ENCODE measurements around the gene STK38. TPM values are rescaled to one million over a fixed set of nuclear protein-coding genes. Genes with fewer than 3 reads are reported as not detected.
A peak's percentile ranks its signal among the peaks of the same experiment; 100 is the strongest.

STK38 gene
- total and polyA plus RNA-seq, 2 of the 8 experiments (the other 6 are each of a cell fraction or from before 2014, with no cell fraction given) = 8.1 to 19.8 TPM

- TF ChIP-seq RBBP5 (IDR thresholded peaks at IDR 0.05; ENCODE audit: borderline replicate concordance, low read depth, low read length) (no peak), RAD21 (IDR thresholded peaks at IDR 0.05 in 1 of 2, conservative IDR thresholded peaks at IDR 0.05 in 1 of 2; ENCODE audit: low read depth in 2 of 2, low read length in 2 of 2) (no peak), TAF7 (optimal IDR thresholded peaks at IDR 0.05; ENCODE audit: borderline replicate concordance, low read depth, low read length) (no peak), CHD1 (IDR thresholded peaks at IDR 0.05; ENCODE audit: low read depth, low read length) (peak; percentile 43; the same call in 1 of the 2 replicates), ATF2 (IDR thresholded peaks at IDR 0.05; ENCODE audit: low read length) (no peak), SIN3A (conservative IDR thresholded peaks at IDR 0.05 in 1 of 2, IDR thresholded peaks at IDR 0.05 in 1 of 2; ENCODE audit: low read depth in 1 of 2, low read length in 2 of 2) (no peak), YY1 (IDR thresholded peaks at IDR 0.05; ENCODE audit: low read depth, low read length) (no peak), SUZ12 (IDR thresholded peaks at IDR 0.05; ENCODE audit: low read length) (no peak)
- Histone ChIP-seq H3K18ac (ENCODE audit: extremely low read depth, low read length) (no peak overlapping the region), H3K14ac (ENCODE audit: insufficient read length) (no peak overlapping the region), H3K9ac (replicated peaks in 1 of 4; ENCODE audit: extremely low read depth in 1 of 4, low read depth in 3 of 4, low read length in 3 of 4) (peak overlapping the region; percentile 58 to 99 (median 84); a peak in 6 of 7 replicates), H3K27me3 (replicated peaks in 1 of 4; ENCODE audit: control insufficient read depth in 3 of 4, extremely low read depth in 1 of 4, insufficient read depth in 3 of 4, low read length in 3 of 4) (no peaks in the 10 kb centered on the region), H3K36me3 (ENCODE audit: control insufficient read depth in 2 of 4, insufficient read depth in 4 of 4, low read length in 3 of 4) (peaks cover 40 to 65% (median 45%) of the 10 kb centered on the region in 4 experiments), H3K79me1 (ENCODE audit: low read depth, low read length) (no peaks in the 10 kb centered on the region), H2BK20ac (ENCODE audit: low read length) (no peak overlapping the region), H2BK120ac (replicated peaks; ENCODE audit: low read depth, low read length) (no peak overlapping the region), H3K4ac (replicated peaks; ENCODE audit: insufficient read length, low read depth, low read length) (no peak overlapping the region), H2AK5ac (ENCODE audit: low read depth, low read length) (no peak overlapping the region), H4K5ac (ENCODE audit: insufficient read length, low read depth, low read length) (no peak overlapping the region), H3K27ac (ENCODE audit: low read depth, low read length) (no peak overlapping the region), H3K79me2 (ENCODE audit: control insufficient read depth in 1 of 2, insufficient read depth in 2 of 2, low read length in 2 of 2) (peaks cover 63 to 72% of the 10 kb centered on the region in 2 experiments), H3K9me3 (ENCODE audit: insufficient read depth in 2 of 2, low read depth in 1 of 2, low read length in 1 of 2) (no peaks in the 10 kb centered on the region), H3K4me1 (replicated peaks in 1 of 4; ENCODE audit: control insufficient read depth in 3 of 4, insufficient read depth in 4 of 4, low read length in 3 of 4) (peaks cover 0 to 3% (median 1%) of the 10 kb centered on the region in 4 experiments; a peak in 3 of 7 replicates), H3K4me3 (ENCODE audit: extremely low read depth in 1 of 4, insufficient read depth in 2 of 4, low read depth in 3 of 4, low read length in 4 of 4) (peak overlapping the region; percentile 93 to 100 (median 96)), H3K4me2 (ENCODE audit: insufficient read depth in 1 of 2, low read depth in 2 of 2, low read length in 2 of 2) (peak overlapping the region; percentile 69 to 79), H3K23me2 (ENCODE audit: low read depth, low read length) (peaks cover 4% of the 10 kb centered on the region), H2BK15ac (ENCODE audit: low read length) (no peak overlapping the region), H4K91ac (replicated peaks; ENCODE audit: insufficient read length, low read length) (no peak overlapping the region), H2BK12ac (ENCODE audit: low read depth, low read length) (no peak overlapping the region), H2AFZ (ENCODE audit: low read length) (no peak overlapping the region), H4K20me1 (replicated peaks in 1 of 2; ENCODE audit: control insufficient read depth in 1 of 2, insufficient read depth in 2 of 2, low read length in 2 of 2) (peaks cover 41 to 51% of the 10 kb centered on the region in 2 experiments), H3K23ac (ENCODE audit: insufficient read length) (no peak overlapping the region), H4K8ac (ENCODE audit: extremely low read depth, insufficient read depth, low read length) (no peak overlapping the region), H2BK5ac (ENCODE audit: low read depth, low read length) (no peak overlapping the region), H3K56ac (replicated peaks; ENCODE audit: insufficient read length, low read depth, low read length) (no peak overlapping the region)
- FAIRE-seq (no peak), DNase-seq (ENCODE audit: low read depth in 1 of 2, low spot score in 2 of 2) (no peak)
- ChIA-PET CTCF (ENCODE audit: partially characterized antibody) (interaction anchor here (0.6 to 1.2 kb wide), 2 partner anchors 10 to 149 kb away, joined by 3 read pairs; no protein-coding TSS in a partner anchor), POLR2A (ENCODE audit: partially characterized antibody) (interaction anchor here (0.8 to 13.4 kb wide), 21 partner anchors 10 to 177 kb away, joined by 3 to 386 read pairs (median 4); partner anchors contain the start of gene CDKN1A)
- WGBS, 2 experiments (ENCODE audit: extremely low coverage in 1 of 2, insufficient coverage in 1 of 2, insufficient read length in 1 of 2, insufficient replicate concordance in 2 of 2, low coverage in 1 of 2, low lambda C conversion rate in 2 of 2, missing lambda C conversion rate in 1 of 2) = 7% methylated on average over 4 of the region's 5 CpGs; no CpG with 5 or more reads in 1 of the 2 experiments
Observed at GRCh38 chr6:36596356-36596755, 49.1 kb upstream of the STK38 start.

All from H1 (cell line).